GM12878 (cell line): Measurements from ENCODE around the gene NEK5. TPM values are rescaled to one million over a fixed set of nuclear protein-coding genes. Genes with fewer than 3 reads are reported as not detected.

Source experiments
- ATAC-seq: fragments of 200-7000 bp; cut with Tn5 transposase; 3 replicates; pipeline ENCODE4 v1.9.1; 2020; ENCODE audit warnings: mild to moderate bottlenecking, moderate library complexity
- BruUV-seq: library from RNA; stranded (reverse); fragments of 400-500 nt; replicated peaks from 2 replicates; lab custom pipeline; 2021; lab: Mats Ljungman, UMichigan
- CTCF ChIA-PET: fragments of 300-600 bp; sonication (Branson Sonifier 250); formaldehyde crosslinking; extraction: SDS; loops from one replicate; lab custom pipeline; 2021; ENCODE audit warnings: inconsistent platforms; lab: Yijun Ruan, JAX
- POLR2A ChIA-PET: fragments of 350-600 bp; formaldehyde crosslinking; extraction: SDS; loops from one replicate; lab custom pipeline; 2021; ENCODE audit warnings: inconsistent platforms; lab: Charles Lee
- RAD21 ChIA-PET: fragments of 300-600 bp; sonication (Branson Sonifier 250); formaldehyde crosslinking; loops from one replicate; lab custom pipeline; 2023; ENCODE audit warnings: antibody characterized with exemption; ENCODE audit not compliant: unreplicated experiment; lab: Charles Lee
- SMC1A ChIA-PET: fragments of 300-600 bp; sonication (Branson Sonifier 250); formaldehyde crosslinking; loops from one replicate; lab custom pipeline; 2023; ENCODE audit not compliant: unreplicated experiment, uncharacterized antibody; lab: Charles Lee
- DNase-seq: peaks from one replicate; pipeline ENCODE4 v3.0.0-alpha.2; 2011; ENCODE audit warnings: low read depth, low spot score
- FAIRE-seq: peaks from 3 replicates; lab custom pipeline; 2011; peaks lifted over from hg19 to GRCh38; lab: Jason Lieb, UNC
- H2AFZ ChIP-seq: 2 replicates; pipeline ENCODE4 v1.6.0; 2011; ENCODE audit warnings: low read depth, low read length, control low read depth; ENCODE audit not compliant: control insufficient read depth
- H3K27ac ChIP-seq: 2 replicates; pipeline ENCODE4 v1.5.1; 2011; ENCODE audit warnings: control low read depth; ENCODE audit not compliant: control insufficient read depth, insufficient read depth
- H3K27me3 ChIP-seq, 2 experiments: replicated peaks in 1 of 2; 2 replicates each; pipeline versions ENCODE4 v1.6.0 to v1.6.1; 2011; ENCODE audit warnings: low read length in 1 of 2; ENCODE audit not compliant: control insufficient read depth in 2 of 2, insufficient read depth in 2 of 2
- H3K36me3 ChIP-seq, 2 experiments: 2 replicates each; pipeline ENCODE4 v1.5.1; 2011; ENCODE audit warnings: low read length in 1 of 2; ENCODE audit not compliant: control insufficient read depth in 2 of 2, insufficient read depth in 2 of 2
- H3K4me1 ChIP-seq: 2 replicates; pipeline ENCODE4 v1.6.1; 2011; ENCODE audit warnings: mild to moderate bottlenecking, low read length, moderate library complexity, mixed read lengths; ENCODE audit not compliant: control insufficient read depth, insufficient read depth
- H3K4me2 ChIP-seq: 2 replicates; pipeline ENCODE4 v1.6.0; 2011; ENCODE audit warnings: control low read depth; ENCODE audit not compliant: control insufficient read depth, insufficient read depth
- H3K4me3 ChIP-seq: fragments of 200-600 bp; sonication (generic); 2 replicates; pipeline ENCODE4 v1.5.1; 2016
- H3K79me2 ChIP-seq: 2 replicates; pipeline ENCODE4 v1.6.0; 2011; ENCODE audit warnings: low read length; ENCODE audit not compliant: control insufficient read depth, insufficient read depth
- H3K9ac ChIP-seq: 2 replicates; pipeline ENCODE4 v1.8.0; 2011; ENCODE audit warnings: low read length, control low read depth, mixed read lengths; ENCODE audit not compliant: control insufficient read depth, insufficient read depth
- H3K9me3 ChIP-seq: replicated peaks from 3 replicates; pipeline ENCODE4 v1.5.1; 2011; ENCODE audit warnings: mild to moderate bottlenecking, low read length; ENCODE audit not compliant: control insufficient read depth, insufficient read depth
- H4K20me1 ChIP-seq: 2 replicates; pipeline ENCODE4 v1.6.0; 2011; ENCODE audit not compliant: control insufficient read depth, insufficient read depth
- ATF7 ChIP-seq: fragments of 450-650 bp; IDR thresholded peaks from 2 replicates; pipeline ENCODE4 v1.6.1; 2016; ENCODE audit warnings: low read depth, mild to moderate bottlenecking
- BCL11A ChIP-seq: IDR thresholded peaks from 2 replicates; pipeline ENCODE4 v1.6.1; 2011; ENCODE audit warnings: low read depth, low read length
- JUNB ChIP-seq: IDR thresholded peaks from 2 replicates; pipeline ENCODE4 v1.6.1; 2016; ENCODE audit warnings: antibody characterized with exemption, mild to moderate bottlenecking
- PAX8 ChIP-seq: fragments of 450-650 bp; IDR thresholded peaks from 2 replicates; pipeline ENCODE4 v1.6.1; 2017; ENCODE audit warnings: mild to moderate bottlenecking, moderate library complexity
- SMAD1 ChIP-seq: fragments of 450-650 bp; IDR thresholded peaks from 2 replicates; pipeline ENCODE4 v1.6.1; 2018; ENCODE audit warnings: mild to moderate bottlenecking, low read depth; ENCODE audit not compliant: partially characterized antibody
- SMC3 ChIP-seq: IDR thresholded peaks from 2 replicates; pipeline ENCODE4 v1.6.1; 2011; ENCODE audit warnings: low read length, improper control_type of control experiment, borderline replicate concordance
- SPI1 ChIP-seq: IDR thresholded peaks from 2 replicates; pipeline ENCODE4 v1.6.1; 2011; ENCODE audit warnings: low read depth, mild to moderate bottlenecking, low read length, moderate library complexity, borderline replicate concordance; ENCODE audit not compliant: insufficient read depth
- SUZ12 ChIP-seq: fragments of 200-600 bp; sonication (generic); IDR thresholded peaks from one replicate; pipeline ENCODE4 v1.6.1; 2018; ENCODE audit warnings: antibody characterized with exemption, mild to moderate bottlenecking; ENCODE audit not compliant: unreplicated experiment
- TCF3 ChIP-seq: IDR thresholded peaks from 2 replicates; pipeline ENCODE4 v1.6.1; 2012; ENCODE audit warnings: low read depth, mild to moderate bottlenecking, low read length, borderline replicate concordance; ENCODE audit not compliant: insufficient read depth
- ZBED1 ChIP-seq: IDR thresholded peaks from 2 replicates; pipeline ENCODE4 v1.6.1; 2016; ENCODE audit warnings: borderline replicate concordance
- ZBTB4 ChIP-seq: fragments of 450-650 bp; formaldehyde crosslinking; IDR thresholded peaks from 2 replicates; pipeline ENCODE4 v1.4.0; 2022; ENCODE audit warnings: mild to moderate bottlenecking, moderate library complexity
- ZNF622 ChIP-seq: fragments of 450-650 bp; IDR thresholded peaks from 2 replicates; pipeline ENCODE4 v1.6.1; 2017; ENCODE audit warnings: mild to moderate bottlenecking, inconsistent platforms
- ZSCAN29 ChIP-seq: fragments of 450-650 bp; IDR thresholded peaks from 2 replicates; pipeline ENCODE4 v1.6.1; 2017; ENCODE audit warnings: mild to moderate bottlenecking, moderate library complexity
- ZZZ3 ChIP-seq: IDR thresholded peaks from 2 replicates; pipeline ENCODE4 v1.6.1; 2011; ENCODE audit warnings: low read depth; ENCODE audit not compliant: control insufficient read depth, insufficient read length
- WGBS: methylation state at CpG from one replicate; pipeline ENCODE4 v1.1.6; 2016; ENCODE audit warnings: low lambda C conversion rate; ENCODE audit not compliant: insufficient replicate concordance, insufficient coverage; ENCODE audit errors: missing lambda C conversion rate; 5-methylcytosine and 5-hydroxymethylcytosine counted together
- in situ Hi-C: fragments of 300-500 bp; cut with MboI; formaldehyde crosslinking; loops from 9 replicates; pipeline ENCODE4 v1.14.3; 2018; ENCODE audit warnings: mixed read lengths
- intact Hi-C: fragments of 100-400 bp; cut with micrococcal nuclease; formaldehyde crosslinking; loops from one replicate; pipeline ENCODE4 v1.14.2; 2022; ENCODE audit not compliant: unreplicated experiment
- polyA plus RNA-seq, 11 experiments: library from polyadenylated mRNA; depleted of rRNA in 4 of 11; unstranded in 6 of 11; stranded (reverse) in 5 of 11; fragments of >200 nt; fragmentation: Nextera tagmentation in 4 of 11; fragmentation: Illumina TruSeq in 1 of 11; extraction: Ambion mirVana in 4 of 11; extraction: Trizol in 1 of 11; gene quantifications; 1 replicate in 1 of 11; 2 replicates in 10 of 11; pipeline versions ENCODE4 v1.2.1 to v1.2.3, GENCODE V29; 2011 to 2016; ENCODE audit warnings: inconsistent platforms in 2 of 11, missing spikeins in 2 of 11, low read depth in 1 of 11
- total RNA-seq, 4 experiments: library from RNA; depleted of rRNA in 3 of 4; stranded (reverse); fragments of >200 nt in 3 of 4; fragmentation: Illumina TruSeq in 1 of 4; extraction: Trizol in 1 of 4; gene quantifications; 2 replicates each; pipeline versions ENCODE4 v1.2.1 to v1.2.3, GENCODE V29; 2013 to 2021
- TF ChIP-seq, protein P1 (sequence below): fragments of 450-650 bp; IDR thresholded peaks from 2 replicates; pipeline ENCODE4 v1.6.1; 2017; ENCODE audit warnings: low read depth, mild to moderate bottlenecking, moderate library complexity

NEK5 gene
- total and polyA plus RNA-seq, 10 of the 15 experiments (the other 5 are each of a cell fraction or from before 2014, with no cell fraction given) = 0.04 to 0.32 (median 0.20) TPM; not detected in 6

DNA sequence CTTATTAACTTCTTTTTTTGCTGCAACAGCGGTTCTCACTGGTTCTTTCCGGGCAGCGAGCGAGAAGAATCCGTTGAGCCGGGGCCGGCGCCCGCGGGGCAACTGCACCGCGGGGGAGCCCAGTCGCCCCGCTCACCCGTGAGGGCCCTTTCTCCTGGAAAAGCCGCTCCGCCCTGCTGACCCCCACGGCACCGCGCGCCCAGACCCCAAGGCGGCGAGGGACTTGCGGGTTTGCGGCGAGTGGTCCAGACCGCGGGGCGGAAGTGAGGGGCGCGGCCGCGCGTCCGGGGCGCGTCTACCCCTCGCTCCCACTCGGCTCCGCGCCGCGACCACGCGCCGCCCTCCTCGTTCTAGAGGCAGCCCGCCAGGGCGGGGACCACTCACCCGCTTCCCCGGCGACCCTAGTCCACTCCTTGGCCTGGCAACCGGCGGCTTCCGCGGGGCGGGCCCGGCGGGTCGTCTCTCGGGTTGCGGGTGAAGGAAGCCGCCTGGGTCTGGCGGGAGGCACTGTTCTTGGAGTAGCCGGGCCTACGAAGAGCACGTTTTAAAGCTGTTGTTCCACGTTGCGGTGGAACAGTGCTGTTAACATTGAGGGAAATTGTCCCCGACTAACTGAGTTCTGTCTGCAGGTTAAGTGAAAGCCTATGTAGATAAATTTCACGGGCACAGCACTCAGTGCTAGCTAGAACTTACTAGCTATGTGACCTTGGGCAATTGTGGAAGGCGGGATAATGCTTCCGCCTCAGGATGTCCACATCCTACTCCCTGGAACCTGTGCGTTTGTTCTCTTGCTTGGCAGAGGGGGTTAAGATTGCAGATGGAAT is 30.5 kb upstream of the NEK5 start, which contains the start of gene NEK3 (continued):
- no peak for TF ChIP-seq SMC3
- no peak for TF ChIP-seq SUZ12
- TF ChIP-seq BCL11A = no peak
- no peak for TF ChIP-seq ZNF622
- TF ChIP-seq ZBED1 = no peak
- no peak for TF ChIP-seq SMAD1
- TF ChIP-seq TCF3 = no peak

- H3K4me3 ChIP-seq = peak overlapping the region; percentile 79
- 0 out of 2 replicates have a peak overlapping the region, but pooled peaks have one; percentile 13 for H3K27ac ChIP-seq
- intact Hi-C loops = loop anchor here (2.0 kb wide), 1 partner anchor 36 kb away; no protein-coding TSS in a partner anchor
- H3K36me3 ChIP-seq = no peaks in the 10 kb centered on the region
- no TSS peak for BruUV-seq
- ChIA-PET RAD21 (no interaction called here), POLR2A (interaction anchor here (0.6 kb wide), 1 partner anchor 120 kb away, joined by 3 read pairs; no protein-coding TSS in a partner anchor), CTCF (interaction anchor here (1.0 to 1.4 kb wide), 2 partner anchors 24 to 36 kb away, joined by 3 to 4 read pairs; no protein-coding TSS in a partner anchor), SMC1A (interaction anchor here (1.6 kb wide), 1 partner anchor 32 kb away, joined by 3 read pairs; no protein-coding TSS in a partner anchor)
- peak overlapping the region; percentile 42; the same call in 1 of the 2 replicates for H3K9ac ChIP-seq
- H2AFZ ChIP-seq = peak overlapping the region; percentile 49
- no peaks in the 10 kb centered on the region for H3K9me3 ChIP-seq
- H4K20me1 ChIP-seq = no peaks in the 10 kb centered on the region
- 17% methylated on average over 17 of the region's 17 CpGs for WGBS
- FAIRE-seq (no peak), ATAC-seq (peak; percentile 70), DNase-seq (peak; percentile 1)
- H3K4me2 ChIP-seq = peak overlapping the region; percentile 89
- H3K27me3 ChIP-seq = no peaks in the 10 kb centered on the region
- peaks cover 5% of the 10 kb centered on the region; the same call in 1 of the 2 replicates for H3K4me1 ChIP-seq
- in situ Hi-C loops = no loop called here
- H3K79me2 ChIP-seq = no peaks in the 10 kb centered on the region
- TF ChIP-seq PAX8 (no peak), TCF3 (no peak), JUNB (no peak), ATF7 (no peak), ZNF622 (no peak), SPI1 (peak; percentile 83), ZBTB4 (CRISPR knock-in tag) (peak; percentile 76; the same call in 1 of the 2 replicates), ZSCAN29 (no peak), ZZZ3 (no peak)
- TF ChIP-seq, protein P1, sequence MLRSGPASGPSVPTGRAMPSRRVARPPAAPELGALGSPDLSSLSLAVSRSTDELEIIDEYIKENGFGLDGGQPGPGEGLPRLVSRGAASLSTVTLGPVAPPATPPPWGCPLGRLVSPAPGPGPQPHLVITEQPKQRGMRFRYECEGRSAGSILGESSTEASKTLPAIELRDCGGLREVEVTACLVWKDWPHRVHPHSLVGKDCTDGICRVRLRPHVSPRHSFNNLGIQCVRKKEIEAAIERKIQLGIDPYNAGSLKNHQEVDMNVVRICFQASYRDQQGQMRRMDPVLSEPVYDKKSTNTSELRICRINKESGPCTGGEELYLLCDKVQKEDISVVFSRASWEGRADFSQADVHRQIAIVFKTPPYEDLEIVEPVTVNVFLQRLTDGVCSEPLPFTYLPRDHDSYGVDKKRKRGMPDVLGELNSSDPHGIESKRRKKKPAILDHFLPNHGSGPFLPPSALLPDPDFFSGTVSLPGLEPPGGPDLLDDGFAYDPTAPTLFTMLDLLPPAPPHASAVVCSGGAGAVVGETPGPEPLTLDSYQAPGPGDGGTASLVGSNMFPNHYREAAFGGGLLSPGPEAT = no peak
Measured at GRCh38 chr13:52158629-52159158, 29.8 kb upstream of the NEK5 start.
